ENCODE data around the gene ISG15. TPM values are rescaled to one million over a fixed set of nuclear protein-coding genes. Genes with fewer than 3 reads are reported as not detected.
A peak's percentile ranks its signal among the peaks of the same experiment; 100 is the strongest.

The ISG15 gene
- total and polyA plus RNA-seq, 2 of the 13 experiments (the other 11 are each of a cell fraction or from before 2014, with no cell fraction given) = 42.1 to 54.9 TPM

- TF ChIP-seq PBX2 (CRISPR knock-in tag; IDR thresholded peaks at IDR 0.05) (no peak), RBM22 (optimal IDR thresholded peaks at IDR 0.05; ENCODE audit: low read length) (no peak), TMF1 (CRISPR knock-in tag; IDR thresholded peaks at IDR 0.05; ENCODE audit: low read depth) (no peak), ZNF709 (CRISPR knock-in tag; IDR thresholded peaks at IDR 0.05) (no peak), FLYWCH1 (CRISPR knock-in tag; IDR thresholded peaks at IDR 0.05) (no peak), ZNF598 (CRISPR knock-in tag; IDR thresholded peaks at IDR 0.05; ENCODE audit: borderline replicate concordance) (peak; percentile 42; the same call in 1 of the 2 replicates), TBP (CRISPR knock-in tag; IDR thresholded peaks at IDR 0.05) (no peak), SOX6 (IDR thresholded peaks at IDR 0.05) (no peak), SOX6 (CRISPR knock-in tag; IDR thresholded peaks at IDR 0.05) (peak; percentile 82), ZNF256 (CRISPR knock-in tag; conservative IDR thresholded peaks at IDR 0.05) (no peak), DRAP1 (CRISPR knock-in tag; IDR thresholded peaks at IDR 0.05) (peak; percentile 83), ATF5 (CRISPR knock-in tag; IDR thresholded peaks at IDR 0.05; ENCODE audit: low read depth) (0 out of 2 replicates have a peak, but pooled peaks have one; percentile 64), ZEB1 (IDR thresholded peaks at IDR 0.05; ENCODE audit: insufficient replicate concordance, low read depth) (peak; percentile 81), ATF3 (CRISPR knock-in tag; IDR thresholded peaks at IDR 0.05) (no peak), ELF3 (CRISPR knock-in tag; IDR thresholded peaks at IDR 0.05) (peak; percentile 79), ZHX1 (CRISPR knock-in tag; IDR thresholded peaks at IDR 0.05; ENCODE audit: low read depth) (peak; percentile 58; the same call in 1 of the 2 replicates), ZNF691 (CRISPR knock-in tag; IDR thresholded peaks at IDR 0.05; ENCODE audit: borderline replicate concordance, low read depth) (0 out of 2 replicates have a peak, but pooled peaks have one; percentile 68), PAXIP1 (CRISPR knock-in tag; conservative IDR thresholded peaks at IDR 0.05) (peak; percentile 89)
These were observed 45.0 kb downstream of the ISG15 start (continued) for GRCh38 chr1:1058088-1058905.

Data from HepG2 (cell line).